ENCODE data around the gene DCAKD.

GRCh38 chr17:45051060-45051719 lies at the start of gene DCAKD:
- TF ChIP-seq POLR2AphosphoS5 (IDR thresholded peaks at IDR 0.05) = peak; percentile 49 to 82 (median 82)
- TF ChIP-seq EP300 (IDR thresholded peaks at IDR 0.05; ENCODE audit: low read depth) = no peak
